GM18870 (cell line): ENCODE measurements around the gene SPNS3.

Experiments used
- ATAC-seq: cut with Tn5 transposase; IDR thresholded peaks from one replicate; pipeline ENCODE4 v1.9.1; 2021; ENCODE audit warnings: moderate library complexity; ENCODE audit not compliant: unreplicated experiment

SPNS3 gene

GRCh38 chr17:4507361-4508111, 73.8 kb downstream of the SPNS3 start:
- no peak for ATAC-seq

GRCh38 chr17:4508207-4508606, 74.5 kb downstream of the SPNS3 start:
- no peak for ATAC-seq

DNA sequence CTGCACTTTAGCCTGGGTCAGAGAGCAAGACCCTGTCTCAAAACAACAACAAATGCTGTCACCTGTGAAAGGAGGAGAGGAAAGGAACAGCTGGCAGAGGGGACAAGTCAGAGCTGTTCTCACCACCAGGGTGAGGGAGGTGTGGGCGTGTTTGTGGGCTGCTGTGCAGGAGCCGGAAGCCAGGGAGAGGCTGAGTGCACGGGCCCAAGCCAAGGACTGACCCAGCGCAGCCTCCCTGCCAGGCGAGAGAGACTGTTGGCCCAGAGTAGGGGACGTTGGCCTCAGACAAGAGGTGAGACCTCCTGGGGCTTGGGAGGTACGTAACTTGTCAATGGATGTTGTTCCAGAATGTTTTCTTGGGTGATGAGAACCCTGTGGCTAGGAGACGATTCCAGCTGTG, 75.7 kb downstream of the SPNS3 start:
- no peak for ATAC-seq

DNA sequence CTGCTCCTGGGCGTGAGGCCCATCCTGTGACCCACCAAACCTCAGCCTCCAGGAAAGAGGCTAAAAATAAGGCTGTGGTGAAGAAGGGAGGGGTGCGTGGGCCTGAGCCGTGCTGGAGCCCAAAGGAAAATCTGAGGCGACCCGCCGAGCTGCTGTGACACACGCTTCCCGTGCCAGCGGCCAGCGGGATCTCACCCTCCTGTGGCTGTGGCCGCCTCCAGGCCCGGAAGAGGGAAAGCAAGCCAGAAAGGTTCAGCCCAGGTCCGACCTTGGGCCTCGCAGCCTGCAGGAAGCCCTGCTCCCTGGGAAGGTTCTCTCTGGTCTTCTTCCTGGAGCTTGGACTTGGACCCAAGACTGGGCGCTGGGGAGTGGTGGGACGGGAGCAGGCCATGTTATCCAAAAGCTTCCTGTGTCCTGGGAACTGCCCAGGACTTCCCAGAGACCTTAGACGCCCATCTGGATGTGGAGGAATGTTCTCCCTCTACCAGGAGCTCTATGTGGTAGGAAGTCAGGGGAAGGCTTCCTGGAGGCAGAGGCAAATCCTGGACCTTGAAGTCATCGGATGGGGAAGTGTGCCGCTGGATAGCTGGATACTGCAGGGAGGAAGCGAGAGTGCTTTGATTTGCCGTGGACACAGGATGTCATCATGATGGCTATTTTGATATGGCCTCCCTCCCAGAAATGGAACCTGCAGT, 76.3 kb downstream of the SPNS3 start:
- ATAC-seq = no peak

DNA sequence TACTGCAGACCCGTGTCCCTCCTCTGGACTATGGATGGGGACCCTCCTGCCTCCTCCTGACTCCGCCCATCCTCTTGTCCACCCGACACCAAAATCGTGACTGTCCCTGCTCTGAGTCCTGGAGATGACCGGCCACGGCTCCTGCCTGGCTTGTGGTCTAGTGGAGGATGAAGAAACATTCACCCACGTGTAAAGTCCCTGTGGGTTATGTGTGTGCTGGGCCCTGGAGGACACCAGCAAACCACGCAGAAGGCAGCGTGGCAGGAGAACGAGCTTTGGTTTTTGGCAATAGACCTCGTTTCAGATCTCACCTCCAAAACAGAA, 76.8 kb downstream of the SPNS3 start:
- ATAC-seq = no peak

DNA sequence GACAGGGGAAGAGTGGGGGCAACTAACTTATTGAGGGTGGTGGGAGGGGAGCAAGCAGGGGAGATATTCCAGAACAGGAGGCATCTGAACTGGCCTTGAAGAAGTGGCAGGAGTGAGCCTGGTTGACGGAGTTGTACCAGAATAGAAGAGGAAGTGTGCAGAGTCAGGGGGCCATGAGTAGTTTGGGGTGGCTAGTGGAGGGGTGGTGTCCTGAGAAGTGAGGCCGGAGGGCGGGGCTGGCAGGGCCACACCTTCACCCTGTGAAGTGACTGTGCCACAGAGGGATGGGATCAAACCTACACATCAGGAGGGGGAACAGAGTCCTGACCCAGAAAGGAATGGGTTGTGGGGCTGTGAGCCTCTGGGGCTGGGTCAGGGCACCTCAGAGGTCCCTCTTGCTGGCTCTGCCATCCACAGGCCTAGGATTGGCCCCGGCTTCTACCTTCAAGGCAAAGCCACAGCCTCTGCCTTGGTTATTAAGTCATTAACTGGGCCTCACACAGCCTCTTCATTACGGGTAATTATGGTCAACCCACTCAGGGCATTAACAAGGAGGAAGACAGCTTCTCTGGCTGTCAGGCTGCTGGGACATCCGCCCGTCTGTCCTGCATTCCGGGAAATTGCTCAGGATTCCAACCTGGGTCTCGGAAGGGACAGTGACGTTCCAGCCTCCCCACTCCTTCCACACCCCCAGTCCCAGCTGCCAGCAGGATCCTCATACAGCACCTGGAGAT, 77.6 kb downstream of the SPNS3 start:
- ATAC-seq = no peak

- no peak for ATAC-seq
Measured at GRCh38 chr17:4512156-4513112, 78.7 kb downstream of the SPNS3 start.

GRCh38 chr17:4513113-4514032, 79.6 kb downstream of the SPNS3 start:
- no peak for ATAC-seq

- no peak for ATAC-seq
Measured at GRCh38 chr17:4514206-4514605, 80.5 kb downstream of the SPNS3 start.

DNA sequence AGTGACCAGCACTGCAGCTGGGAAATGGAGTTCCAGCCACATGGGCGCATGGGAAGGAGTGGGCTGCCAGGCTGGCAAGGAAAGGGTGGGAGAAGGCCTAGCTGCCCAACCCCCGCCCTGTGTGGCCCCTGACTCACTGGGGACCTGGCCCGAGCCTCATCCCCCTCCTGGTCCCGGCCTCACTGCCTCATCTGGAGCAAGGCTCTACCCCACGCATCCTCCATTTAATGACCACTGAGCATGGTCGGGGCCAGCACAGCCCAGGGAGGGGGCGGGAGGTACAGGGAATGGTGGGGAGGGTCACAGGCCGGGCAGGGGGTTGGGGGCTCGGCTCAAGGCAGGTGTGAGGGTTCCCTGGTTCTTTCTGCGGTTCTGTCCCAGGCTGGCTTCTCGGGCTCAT, 81.0 kb downstream of the SPNS3 start:
- ATAC-seq = no peak

DNA sequence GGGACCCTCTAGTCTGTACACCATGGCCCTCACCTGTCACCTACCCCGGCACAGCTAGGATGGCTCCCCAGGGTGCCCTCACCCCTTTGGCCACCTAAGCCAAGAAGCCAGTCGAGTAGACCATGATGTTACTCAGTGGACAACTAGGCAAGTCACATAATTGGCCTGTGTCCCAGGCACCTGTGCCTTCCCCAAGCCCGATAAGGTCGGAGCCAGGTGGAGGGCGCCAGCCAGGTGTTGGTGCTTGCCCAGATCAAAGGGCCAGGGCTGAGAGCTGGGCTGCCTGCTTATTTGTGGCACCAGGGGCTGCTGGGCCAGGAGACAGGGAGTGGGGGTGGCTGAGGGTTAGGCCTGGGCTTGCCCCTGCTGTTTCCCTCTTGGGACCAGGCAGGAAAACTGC, 81.8 kb downstream of the SPNS3 start:
- ATAC-seq = no peak

DNA sequence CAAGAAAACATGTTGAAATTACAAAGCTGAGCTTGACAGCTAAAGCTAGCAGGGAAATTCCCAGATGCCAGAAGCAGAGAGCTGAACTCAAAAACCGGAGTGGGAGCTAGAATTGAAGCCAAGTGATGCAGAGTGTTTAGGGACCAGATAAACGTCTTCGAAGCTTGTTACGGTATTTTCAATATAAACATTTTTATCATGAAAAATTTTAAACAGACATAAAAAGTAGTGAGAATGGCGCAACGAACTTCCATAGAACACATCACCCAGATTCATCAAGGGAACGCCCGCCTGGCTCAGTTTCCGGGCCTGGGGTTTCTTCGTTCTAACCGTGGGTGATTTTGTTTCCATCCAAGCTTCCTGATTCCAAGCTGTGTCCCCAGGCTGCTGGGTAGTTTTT, 83.0 kb downstream of the SPNS3 start:
- ATAC-seq = no peak

DNA sequence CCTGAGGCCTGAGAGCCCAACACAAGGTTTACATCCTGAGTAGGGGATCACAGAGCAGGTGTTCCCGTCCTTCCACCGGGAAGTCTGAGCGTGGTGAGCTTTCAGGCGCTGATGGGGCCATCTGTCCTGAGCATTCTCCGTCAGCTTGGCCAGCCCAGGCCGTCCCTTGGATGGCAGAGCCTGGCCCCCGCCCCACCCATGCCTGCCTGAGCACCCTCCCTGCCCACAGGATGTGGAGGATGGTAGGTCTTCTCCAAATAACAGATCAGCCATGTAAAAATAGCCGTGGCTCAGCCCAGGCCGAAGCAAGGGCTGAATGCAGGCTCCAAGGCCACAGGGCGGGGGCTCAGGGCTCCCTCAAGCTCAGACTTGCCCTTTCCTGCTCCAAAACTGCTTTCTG, 85.2 kb downstream of the SPNS3 start:
- ATAC-seq = no peak

- ATAC-seq = no peak
Measured at GRCh38 chr17:4519361-4519788, 85.6 kb downstream of the SPNS3 start.

DNA sequence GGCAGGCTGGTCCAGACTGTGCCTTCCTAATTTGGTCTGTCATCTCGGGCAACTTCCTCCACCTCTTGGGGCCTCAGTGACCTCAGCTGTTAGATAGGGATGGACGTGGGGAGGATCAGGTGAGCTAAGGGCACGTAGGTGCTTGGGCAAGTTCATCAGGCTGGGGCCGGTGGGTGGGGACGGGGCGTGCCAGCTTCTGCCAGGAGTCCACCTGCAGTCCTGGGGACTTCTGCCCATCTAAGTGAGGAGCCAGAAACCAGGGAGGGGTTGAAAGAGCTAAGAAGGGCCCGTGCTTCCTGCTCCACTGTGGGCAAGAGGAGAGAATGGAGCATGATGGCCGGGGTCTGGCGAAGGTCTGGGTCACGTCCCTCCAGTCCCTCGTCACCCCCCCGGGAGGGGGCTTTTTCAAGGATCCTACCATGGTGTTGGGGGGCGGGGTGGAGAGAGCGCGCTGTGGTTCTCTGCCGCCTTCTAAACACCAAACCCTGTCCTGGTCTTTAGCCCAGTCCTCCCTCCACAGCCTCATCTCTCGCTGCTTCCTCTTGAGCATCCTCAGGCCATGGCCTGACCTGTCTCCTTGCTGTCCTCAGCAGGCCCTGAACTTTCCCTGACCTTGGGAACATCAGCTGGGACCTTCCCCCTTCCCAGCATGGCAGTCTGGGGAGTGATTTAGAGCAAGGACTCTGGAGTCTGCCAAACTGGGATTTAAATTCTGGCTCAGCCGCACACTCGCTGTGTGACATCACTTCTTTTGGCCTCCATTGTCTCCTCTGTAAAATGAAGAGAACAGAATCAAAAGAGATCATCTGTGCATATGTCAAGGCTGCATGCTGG, 86.5 kb downstream of the SPNS3 start:
- ATAC-seq = no peak

- ATAC-seq = no peak
Measured at GRCh38 chr17:4520894-4521600, 87.3 kb downstream of the SPNS3 start.

DNA sequence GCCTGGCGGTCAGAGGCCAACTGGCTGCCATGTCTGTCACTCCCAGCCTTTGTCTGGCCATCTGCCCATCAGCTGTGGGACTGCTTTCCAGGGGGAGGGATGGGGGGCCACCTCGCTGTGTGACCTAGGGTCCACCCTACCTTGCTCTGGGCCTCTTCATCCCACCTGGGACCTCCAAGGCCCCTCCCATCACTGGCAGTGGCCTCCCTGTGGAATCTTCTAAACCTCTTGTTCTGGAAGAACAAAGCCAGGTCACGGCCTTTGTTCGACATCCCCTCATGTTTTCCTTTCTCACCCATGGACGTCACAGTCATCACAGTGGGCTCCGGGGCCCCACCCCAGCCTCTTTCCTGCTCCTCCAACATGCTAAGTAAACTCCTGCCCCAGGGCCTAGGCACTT, 88.9 kb downstream of the SPNS3 start:
- ATAC-seq = no peak

- no peak for ATAC-seq
Measured at GRCh38 chr17:4523946-4524345, 90.2 kb downstream of the SPNS3 start.
